Measurements from ENCODE around the gene ODC1.
A peak's percentile ranks its signal among the peaks of the same experiment; 100 is the strongest.

ODC1 gene

GRCh38 chr2:10435820-10436204 is 12.3 kb downstream of the ODC1 start:
- Histone ChIP-seq H3K36me3 (ENCODE audit: control insufficient read depth in 1 of 2, insufficient read depth in 2 of 2, low read depth in 1 of 2, low read length in 2 of 2) (peaks cover 14 to 19% of the 10 kb centered on the region in 2 experiments), H3K4ac (ENCODE audit: low read depth in 1 of 2, low read length in 2 of 2) (no peak overlapping the region), H2BK5ac (ENCODE audit: low read depth, low read length, poor library complexity, severe bottlenecking) (no peak overlapping the region), H3K23ac (ENCODE audit: low read length in 2 of 2) (no peak overlapping the region), H2BK15ac (ENCODE audit: low read depth, poor library complexity, severe bottlenecking) (no peak overlapping the region), H3K9ac (ENCODE audit: low read length) (no peak overlapping the region), H3K9me3 (ENCODE audit: control insufficient read depth, low read length) (no peaks in the 10 kb centered on the region), H3K4me3 (ENCODE audit: insufficient read depth in 1 of 2, low read depth in 1 of 2, low read length in 2 of 2) (no peak overlapping the region), H3K18ac (ENCODE audit: low read depth in 1 of 2, low read length in 2 of 2) (no peak overlapping the region), H2BK12ac (ENCODE audit: low read length in 2 of 2) (no peak overlapping the region), H3K27ac (ENCODE audit: low read length, poor library complexity, severe bottlenecking) (no peak overlapping the region), H3K27me3 (ENCODE audit: control insufficient read depth in 1 of 2, insufficient read depth in 1 of 2, low read length in 2 of 2) (peaks cover 0 to 11% of the 10 kb centered on the region in 2 experiments), H2AK5ac (ENCODE audit: low read length, severe bottlenecking) (no peak overlapping the region), H2BK120ac (ENCODE audit: low read depth, low read length) (no peak overlapping the region), H4K8ac (ENCODE audit: low read length) (no peak overlapping the region), H3K4me1 (ENCODE audit: control insufficient read depth, insufficient read depth, low read depth, low read length) (peaks cover 31% of the 10 kb centered on the region), H3K4me2 (ENCODE audit: low read length, poor library complexity, severe bottlenecking) (no peak overlapping the region), H2AFZ (ENCODE audit: low read depth, low read length) (no peak overlapping the region), H3K79me1 (replicated peaks; ENCODE audit: low read length, poor library complexity, severe bottlenecking) (no peaks in the 10 kb centered on the region), H4K91ac (ENCODE audit: low read length) (peak overlapping the region; percentile 55), H3K14ac (ENCODE audit: low read length in 2 of 2) (no peak overlapping the region)
- WGBS: 93% methylated on average over 14 of the region's 14 CpGs
- DNase-seq: no peak

GRCh38 chr2:10434886-10435819 is 13.0 kb downstream of the ODC1 start:
- Histone ChIP-seq H2BK120ac (ENCODE audit: low read depth, low read length) (no peak overlapping the region), H3K4ac (ENCODE audit: low read depth in 1 of 2, low read length in 2 of 2) (no peak overlapping the region), H2BK15ac (ENCODE audit: low read depth, poor library complexity, severe bottlenecking) (no peak overlapping the region), H3K4me3 (ENCODE audit: insufficient read depth in 1 of 2, low read depth in 1 of 2, low read length in 2 of 2) (peak overlapping the region in 1 of 2 experiments; percentile 24), H3K4me2 (ENCODE audit: low read length, poor library complexity, severe bottlenecking) (no peak overlapping the region), H2AFZ (ENCODE audit: low read depth, low read length) (no peak overlapping the region), H3K23ac (ENCODE audit: low read length in 2 of 2) (no peak overlapping the region), H3K79me1 (replicated peaks; ENCODE audit: low read length, poor library complexity, severe bottlenecking) (no peaks in the 10 kb centered on the region), H3K18ac (ENCODE audit: low read depth in 1 of 2, low read length in 2 of 2) (no peak overlapping the region), H3K9me3 (ENCODE audit: control insufficient read depth, low read length) (no peaks in the 10 kb centered on the region), H2BK5ac (ENCODE audit: low read depth, low read length, poor library complexity, severe bottlenecking) (no peak overlapping the region), H2BK12ac (ENCODE audit: low read length in 2 of 2) (no peak overlapping the region), H4K8ac (ENCODE audit: low read length) (no peak overlapping the region), H3K27ac (ENCODE audit: low read length, poor library complexity, severe bottlenecking) (no peak overlapping the region), H3K9ac (ENCODE audit: low read length) (no peak overlapping the region), H3K27me3 (ENCODE audit: control insufficient read depth in 1 of 2, insufficient read depth in 1 of 2, low read length in 2 of 2) (peaks cover 0 to 11% of the 10 kb centered on the region in 2 experiments), H4K91ac (ENCODE audit: low read length) (no peak overlapping the region), H2AK5ac (ENCODE audit: low read length, severe bottlenecking) (no peak overlapping the region), H3K36me3 (ENCODE audit: control insufficient read depth in 1 of 2, insufficient read depth in 2 of 2, low read depth in 1 of 2, low read length in 2 of 2) (peaks cover 7 to 14% of the 10 kb centered on the region in 2 experiments), H3K14ac (ENCODE audit: low read length in 2 of 2) (no peak overlapping the region), H3K4me1 (ENCODE audit: control insufficient read depth, insufficient read depth, low read depth, low read length) (peaks cover 31% of the 10 kb centered on the region)
- peak; percentile 64 for DNase-seq
- 42% methylated on average over 28 of the region's 28 CpGs for WGBS

- no peak overlapping the region for H2AK5ac ChIP-seq (ENCODE audit: low read length, severe bottlenecking)
- H3K27me3 ChIP-seq (ENCODE audit: control insufficient read depth in 1 of 2, insufficient read depth in 1 of 2, low read length in 2 of 2): peaks cover 0 to 11% of the 10 kb centered on the region in 2 experiments
- DNase-seq: no peak
- no peak overlapping the region for H3K23ac ChIP-seq (ENCODE audit: low read length in 2 of 2)
- H4K8ac ChIP-seq (ENCODE audit: low read length): no peak overlapping the region
- no peak overlapping the region for H2BK5ac ChIP-seq (ENCODE audit: low read depth, low read length, poor library complexity, severe bottlenecking)
- no peaks in the 10 kb centered on the region for H3K79me1 ChIP-seq (replicated peaks; ENCODE audit: low read length, poor library complexity, severe bottlenecking)
- H2BK15ac ChIP-seq (ENCODE audit: low read depth, poor library complexity, severe bottlenecking): no peak overlapping the region
- no peak overlapping the region for H3K14ac ChIP-seq (ENCODE audit: low read length in 2 of 2)
- no peak overlapping the region for H2BK120ac ChIP-seq (ENCODE audit: low read depth, low read length)
- no peak overlapping the region for H3K4ac ChIP-seq (ENCODE audit: low read depth in 1 of 2, low read length in 2 of 2)
- H3K36me3 ChIP-seq (ENCODE audit: control insufficient read depth in 1 of 2, insufficient read depth in 2 of 2, low read depth in 1 of 2, low read length in 2 of 2): peaks cover 0 to 5% of the 10 kb centered on the region in 2 experiments
- H3K9ac ChIP-seq (ENCODE audit: low read length): no peak overlapping the region
- no peaks in the 10 kb centered on the region for H3K9me3 ChIP-seq (ENCODE audit: control insufficient read depth, low read length)
- H3K4me1 ChIP-seq (ENCODE audit: control insufficient read depth, insufficient read depth, low read depth, low read length): peaks cover 29% of the 10 kb centered on the region
- no peak overlapping the region for H3K4me2 ChIP-seq (ENCODE audit: low read length, poor library complexity, severe bottlenecking)
- H2BK12ac ChIP-seq (ENCODE audit: low read length in 2 of 2): no peak overlapping the region
- WGBS: 82% methylated on average over 19 of the region's 19 CpGs
- H3K4me3 ChIP-seq (ENCODE audit: insufficient read depth in 1 of 2, low read depth in 1 of 2, low read length in 2 of 2): no peak overlapping the region
- H3K18ac ChIP-seq (ENCODE audit: low read depth in 1 of 2, low read length in 2 of 2): no peak overlapping the region
- H2AFZ ChIP-seq (ENCODE audit: low read depth, low read length): no peak overlapping the region
- no peak overlapping the region for H3K27ac ChIP-seq (ENCODE audit: low read length, poor library complexity, severe bottlenecking)
- H4K91ac ChIP-seq (ENCODE audit: low read length): no peak overlapping the region
These were observed 13.9 kb downstream of the ODC1 start for GRCh38 chr2:10433947-10434885.

All from mesenchymal stem cell (in vitro differentiated cells and primary cell).